ENCODE data around the gene HORMAD2. TPM values are rescaled to one million over a fixed set of nuclear protein-coding genes. Genes with fewer than 3 reads are reported as not detected.

Gene HORMAD2
- total and polyA plus RNA-seq, 9 of the 15 experiments (the other 6 are each of a cell fraction or from before 2014, with no cell fraction given): not detected

GRCh38 chr22:30183861-30184278 lies 103.6 kb downstream of the HORMAD2 start (continued):
- TF ChIP-seq UBTF (IDR thresholded peaks at IDR 0.05; ENCODE audit: borderline replicate concordance in 1 of 2, low read depth in 2 of 2, low read length in 2 of 2) (no peak), FIP1L1 (IDR thresholded peaks at IDR 0.05; ENCODE audit: low read depth, low read length, poor library complexity, severe bottlenecking) (no peak), HDAC2 (IDR thresholded peaks at IDR 0.05) (peak; percentile 97), CCAR2 (IDR thresholded peaks at IDR 0.05; ENCODE audit: low read depth, low read length) (no peak), E2F4 (CRISPR knock-in tag; IDR thresholded peaks at IDR 0.05; ENCODE audit: low read depth) (no peak), HMBOX1 (IDR thresholded peaks at IDR 0.05) (0 out of 2 replicates have a peak, but pooled peaks have one; percentile 15), MGA (IDR thresholded peaks at IDR 0.05) (no peak), KAT2B (IDR thresholded peaks at IDR 0.05; ENCODE audit: low read depth, low read length) (no peak), NR2C1 (IDR thresholded peaks at IDR 0.05) (no peak), NR2C1 (tag; IDR thresholded peaks at IDR 0.05) (no peak)
